ENCODE data around the gene COL8A1. TPM values are rescaled to one million over a fixed set of nuclear protein-coding genes. Genes with fewer than 3 reads are reported as not detected.

Gene COL8A1
- total and polyA plus RNA-seq, 9 of the 15 experiments (the other 6 are each of a cell fraction or from before 2014, with no cell fraction given) = 0.07 TPM; not detected in 8

- TF ChIP-seq KDM2B (CRISPR knock-in tag; IDR thresholded peaks at IDR 0.05) (peak; percentile 95), HOMEZ (CRISPR knock-in tag; IDR thresholded peaks at IDR 0.05) (peak; percentile 99), ARID3A (IDR thresholded peaks at IDR 0.05; ENCODE audit: borderline replicate concordance, low read depth, low read length) (0 out of 2 replicates have a peak, but pooled peaks have one; percentile 17), HIVEP1 (CRISPR knock-in tag; IDR thresholded peaks at IDR 0.05) (peak; percentile 99), ELF4 (CRISPR knock-in tag; IDR thresholded peaks at IDR 0.05) (peak; percentile 99), ZNF57 (CRISPR knock-in tag; IDR thresholded peaks at IDR 0.05) (peak; percentile 94), ELF1 (tag; IDR thresholded peaks at IDR 0.05) (peak; percentile 68; the same call in 1 of the 2 replicates), ZNF12 (CRISPR knock-in tag; IDR thresholded peaks at IDR 0.05) (no peak), FOXO4 (CRISPR knock-in tag; IDR thresholded peaks at IDR 0.05) (peak; percentile 98), VEZF1 (CRISPR knock-in tag; IDR thresholded peaks at IDR 0.05) (peak; percentile 81), MEIS2 (IDR thresholded peaks at IDR 0.05; ENCODE audit: partially characterized antibody) (no peak), FOXA3 (CRISPR knock-in tag; conservative IDR thresholded peaks at IDR 0.05 in 1 of 2, IDR thresholded peaks at IDR 0.05 in 1 of 2) (peak in 1 of 2 experiments; percentile 60; a peak in 2 of 4 replicates), ZNF668 (CRISPR knock-in tag; IDR thresholded peaks at IDR 0.05) (peak; percentile 99), CEBPG (CRISPR knock-in tag; IDR thresholded peaks at IDR 0.05) (peak; percentile 84), CEBPG (tag; conservative IDR thresholded peaks at IDR 0.05 in 1 of 2, IDR thresholded peaks at IDR 0.05 in 1 of 2) (peak; percentile 73 to 86), EP300 (IDR thresholded peaks at IDR 0.05; ENCODE audit: low read length) (peak; percentile 82), CXXC5 (CRISPR knock-in tag; IDR thresholded peaks at IDR 0.05) (peak; percentile 99), NFE2L1 (tag; IDR thresholded peaks at IDR 0.05; ENCODE audit: borderline replicate concordance, low read depth) (peak; percentile 90), ZNF76 (CRISPR knock-in tag; IDR thresholded peaks at IDR 0.05; ENCODE audit: borderline replicate concordance) (peak; percentile 100)
Measured at GRCh38 chr3:99776516-99777209, 138.3 kb downstream of the COL8A1 start (continued).
